Adrenal gland (tissue), 19 donors: ENCODE measurements around the gene STON2. TPM values are rescaled to one million over a fixed set of nuclear protein-coding genes. Genes with fewer than 3 reads are reported as not detected.

Source experiments
- DNase-seq, 7 donors: peaks; one replicate each; pipeline ENCODE4 v3.0.0-alpha.2; 2019 to 2020
- H3K27ac ChIP-seq, 5 donors: fragments of 200-600 bp; sonication (generic) in 4 of 5; 1 replicate in 3 of 5; 2 replicates in 2 of 5; pipeline versions ENCODE4 v1.5.1 to v1.8.0; 2016 to 2020; ENCODE audit warnings: mild to moderate bottlenecking in 1 of 5
- H3K27me3 ChIP-seq: fragments of 200-600 bp; 2 replicates; pipeline ENCODE4 v1.8.0; 2021
- H3K36me3 ChIP-seq, 2 donors: fragments of 200-600 bp; replicated peaks in 1 of 2; 1 replicate in 1 of 2; 2 replicates in 1 of 2; pipeline versions ENCODE4 v1.5.1 to v1.8.0; 2018 to 2022
- H3K4me1 ChIP-seq, 2 donors: fragments of 200-600 bp; replicated peaks in 1 of 2; 1 replicate in 1 of 2; 2 replicates in 1 of 2; pipeline versions ENCODE4 v1.5.1 to v1.8.0; 2018 to 2021
- H3K4me3 ChIP-seq, 4 donors: fragments of 200-600 bp; sonication (generic) in 3 of 4; one replicate each; pipeline ENCODE4 v1.5.1; 2016 to 2018
- H3K9me3 ChIP-seq, 3 donors: fragments of 200-600 bp; sonication (generic) in 1 of 3; replicated peaks in 1 of 3; 1 replicate in 2 of 3; 2 replicates in 1 of 3; pipeline versions ENCODE4 v1.5.1 to v1.8.0; 2016 to 2021
- POLR2A ChIP-seq, 2 donors: fragments of 450-650 bp; IDR thresholded peaks; one replicate each; pipeline ENCODE4 v1.6.1; 2017; ENCODE audit warnings: antibody characterized with exemption in 2 of 2, mild to moderate bottlenecking in 2 of 2, moderate library complexity in 1 of 2
- WGBS, 4 donors: extraction: QIAGEN DNeasy Blood & Tissue Kit in 2 of 4; methylation state at CpG; one replicate each; pipeline versions ENCODE4 v1.1.5 to v1.1.7; 2013 to 2017; 5-methylcytosine and 5-hydroxymethylcytosine counted together
- intact Hi-C, 2 donors: fragments of 100-400 bp; cut with DNase I; formaldehyde crosslinking; loops; one replicate each; pipeline versions ENCODE4 v1.14.1 to v1.15.0; 2022 to 2023
- long read RNA-seq, 10 donors: library from polyadenylated mRNA in 3 of 10; unstranded in 2 of 10; stranded (forward) in 1 of 10; transcript quantifications; one replicate each; pipeline ENCODE4 v2.0.0 and lab custom pipeline, GENCODE V29; 2021 to 2026
- polyA plus RNA-seq, 3 donors: library from polyadenylated mRNA; stranded (reverse); fragments of 200-250 nt in 2 of 3; fragments of 350-450 nt in 1 of 3; fragmentation: Illumina TruSeq in 1 of 3; extraction: RNeasy Lipid Tissue Mini Kit (QIAGEN cat#74804) in 1 of 3; gene quantifications; one replicate each; pipeline ENCODE4 v1.2.3, GENCODE V29; 2013 to 2014
- total RNA-seq, 9 donors: library from RNA; depleted of rRNA in 4 of 9; stranded (reverse); fragments of >200 nt in 4 of 9; fragments of 120-200 nt in 1 of 9; fragmentation: NEBNext Ultra II Directional in 1 of 9; extraction: Animal tissue kit (Norgen Biotek cat#: 25700) in 1 of 9; gene quantifications; one replicate each; pipeline versions ENCODE4 v1.1.0 to v1.2.4, GENCODE V29; 2013 to 2023
- TF ChIP-seq, protein P1 (sequence below), 6 experiments: fragments of 450-650 bp in 4 of 6; fragments of 200-600 bp in 2 of 6; sonication (generic) in 1 of 6; IDR thresholded peaks; 1 replicate in 5 of 6; 2 replicates in 1 of 6; pipeline versions ENCODE4 v1.5.1 to v1.8.0; 2016 to 2021; ENCODE audit warnings: antibody characterized with exemption in 6 of 6, mild to moderate bottlenecking in 2 of 6, moderate library complexity in 1 of 6
- donor health status: healthy with polysubstance abuse.
- donor health status: Bipolar disorder and iron deficiency.
- donor health status: DM: yes; HTN: yes; CAD: no.
- donor health status: DM: no; HTN: no; CAD: no.
- donor health status: DM: no; HTN: no; CAD: no.
- donor health status: DM: yes; HTN: yes; CAD: no.

The STON2 gene, protein sequence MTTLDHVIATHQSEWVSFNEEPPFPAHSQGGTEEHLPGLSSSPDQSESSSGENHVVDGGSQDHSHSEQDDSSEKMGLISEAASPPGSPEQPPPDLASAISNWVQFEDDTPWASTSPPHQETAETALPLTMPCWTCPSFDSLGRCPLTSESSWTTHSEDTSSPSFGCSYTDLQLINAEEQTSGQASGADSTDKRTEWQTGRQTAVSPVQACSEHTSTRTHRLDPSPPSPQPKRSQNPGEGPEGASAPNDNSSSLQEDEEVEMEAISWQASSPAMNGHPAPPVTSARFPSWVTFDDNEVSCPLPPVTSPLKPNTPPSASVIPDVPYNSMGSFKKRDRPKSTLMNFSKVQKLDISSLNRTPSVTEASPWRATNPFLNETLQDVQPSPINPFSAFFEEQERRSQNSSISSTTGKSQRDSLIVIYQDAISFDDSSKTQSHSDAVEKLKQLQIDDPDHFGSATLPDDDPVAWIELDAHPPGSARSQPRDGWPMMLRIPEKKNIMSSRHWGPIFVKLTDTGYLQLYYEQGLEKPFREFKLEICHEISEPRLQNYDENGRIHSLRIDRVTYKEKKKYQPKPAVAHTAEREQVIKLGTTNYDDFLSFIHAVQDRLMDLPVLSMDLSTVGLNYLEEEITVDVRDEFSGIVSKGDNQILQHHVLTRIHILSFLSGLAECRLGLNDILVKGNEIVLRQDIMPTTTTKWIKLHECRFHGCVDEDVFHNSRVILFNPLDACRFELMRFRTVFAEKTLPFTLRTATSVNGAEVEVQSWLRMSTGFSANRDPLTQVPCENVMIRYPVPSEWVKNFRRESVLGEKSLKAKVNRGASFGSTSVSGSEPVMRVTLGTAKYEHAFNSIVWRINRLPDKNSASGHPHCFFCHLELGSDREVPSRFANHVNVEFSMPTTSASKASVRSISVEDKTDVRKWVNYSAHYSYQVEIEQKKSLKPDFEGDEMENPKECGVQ
- total RNA-seq = 10 to 100 TPM in 3 of 9 donors, 1 to 10 TPM in 6; 2.8 to 15.4 (median 7.2) TPM
- under 1 TPM; 0.62 to 0.88 (median 0.88) TPM for polyA plus RNA-seq
- long read RNA-seq, donor 1, partial matches to known transcripts = 0 of 33 reads
- long read RNA-seq, donor 1, other reads (novel, unspliced or antisense) = 33 of 33 reads
- long read RNA-seq, donor 2, partial matches to known transcripts = 0 of 16 reads
- long read RNA-seq, donor 2, other reads (novel, unspliced or antisense) = 16 of 16 reads
- long read RNA-seq, donor 3, partial matches to known transcripts = 0 of 6 reads
- long read RNA-seq, donor 3, other reads (novel, unspliced or antisense) = 6 of 6 reads
- long read RNA-seq, donor 4, partial matches to known transcripts = 0 of 1 reads
- long read RNA-seq, donor 4, other reads (novel, unspliced or antisense) = 1 of 1 reads
- long read RNA-seq, donor 5 = 0 reads
- long read RNA-seq, donor 6, partial matches to known transcripts = 1 of 2 reads
- long read RNA-seq, donor 6, other reads (novel, unspliced or antisense) = 1 of 2 reads
- long read RNA-seq, donor 7, partial matches to known transcripts = 0 of 5 reads
- long read RNA-seq, donor 7, other reads (novel, unspliced or antisense) = 5 of 5 reads
- long read RNA-seq, donor 8, partial matches to known transcripts = 0 of 21 reads
- long read RNA-seq, donor 8, other reads (novel, unspliced or antisense) = 21 of 21 reads
- long read RNA-seq, donor 9, partial matches to known transcripts = 0 of 21 reads
- long read RNA-seq, donor 9, other reads (novel, unspliced or antisense) = 21 of 21 reads
- long read RNA-seq, donor 10, partial matches to known transcripts = 0 of 23 reads
- long read RNA-seq, donor 10, other reads (novel, unspliced or antisense) = 23 of 23 reads

DNA sequence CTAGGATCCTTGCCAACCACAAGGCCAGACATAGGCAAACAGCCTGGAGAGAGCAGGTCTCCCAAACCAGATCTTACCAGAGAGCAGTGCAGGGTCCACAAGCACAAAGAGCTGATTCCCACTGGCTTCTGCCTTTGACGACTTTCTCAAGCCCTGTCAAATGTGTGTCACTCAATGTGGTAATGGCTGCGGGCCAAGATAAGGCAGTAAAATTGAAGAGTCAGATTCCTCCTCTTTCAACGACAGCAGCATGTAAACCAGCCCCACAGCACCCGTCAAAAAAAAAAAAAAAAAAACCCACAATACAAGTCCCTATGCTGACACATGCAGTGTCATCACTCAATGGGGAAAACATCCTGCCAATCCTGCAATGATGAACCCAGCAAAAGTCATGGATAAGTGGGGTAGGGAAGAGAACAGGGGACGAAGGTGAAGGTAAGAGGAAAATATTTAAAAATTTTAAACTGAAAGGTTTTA, at the start of gene STON2:
Gene STON2 (minus strand): TSS at position 123 of the 477 bp plus-strand sequence. CDS start 1,942 bp downstream, outside the sequence.
- Histone ChIP-seq H3K27ac (peak within 1 kb of the TSS in 1 of 5 donors; percentile 38), H3K27me3 (no peaks in the 10 kb centered on the region), H3K4me3 (no peak within 1 kb of the TSS), H3K36me3 (no peaks in the 10 kb centered on the region), H3K9me3 (no peaks in the 10 kb centered on the region), H3K4me1 (no peaks in the 10 kb centered on the region)
- DNase-seq = peak in 4 of 7 donors; percentile 17 to 37 (median 26)
- WGBS, 4 donors = 46 to 57% (median 56%) methylated on average over 5 of the region's 5 CpGs
- no peak for TF ChIP-seq POLR2A (IDR thresholded peaks at IDR 0.05)
- TF ChIP-seq, protein P1, sequence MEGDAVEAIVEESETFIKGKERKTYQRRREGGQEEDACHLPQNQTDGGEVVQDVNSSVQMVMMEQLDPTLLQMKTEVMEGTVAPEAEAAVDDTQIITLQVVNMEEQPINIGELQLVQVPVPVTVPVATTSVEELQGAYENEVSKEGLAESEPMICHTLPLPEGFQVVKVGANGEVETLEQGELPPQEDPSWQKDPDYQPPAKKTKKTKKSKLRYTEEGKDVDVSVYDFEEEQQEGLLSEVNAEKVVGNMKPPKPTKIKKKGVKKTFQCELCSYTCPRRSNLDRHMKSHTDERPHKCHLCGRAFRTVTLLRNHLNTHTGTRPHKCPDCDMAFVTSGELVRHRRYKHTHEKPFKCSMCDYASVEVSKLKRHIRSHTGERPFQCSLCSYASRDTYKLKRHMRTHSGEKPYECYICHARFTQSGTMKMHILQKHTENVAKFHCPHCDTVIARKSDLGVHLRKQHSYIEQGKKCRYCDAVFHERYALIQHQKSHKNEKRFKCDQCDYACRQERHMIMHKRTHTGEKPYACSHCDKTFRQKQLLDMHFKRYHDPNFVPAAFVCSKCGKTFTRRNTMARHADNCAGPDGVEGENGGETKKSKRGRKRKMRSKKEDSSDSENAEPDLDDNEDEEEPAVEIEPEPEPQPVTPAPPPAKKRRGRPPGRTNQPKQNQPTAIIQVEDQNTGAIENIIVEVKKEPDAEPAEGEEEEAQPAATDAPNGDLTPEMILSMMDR (IDR thresholded peaks at IDR 0.05) = no peak
- intact Hi-C loops = no loop called here

DNA sequence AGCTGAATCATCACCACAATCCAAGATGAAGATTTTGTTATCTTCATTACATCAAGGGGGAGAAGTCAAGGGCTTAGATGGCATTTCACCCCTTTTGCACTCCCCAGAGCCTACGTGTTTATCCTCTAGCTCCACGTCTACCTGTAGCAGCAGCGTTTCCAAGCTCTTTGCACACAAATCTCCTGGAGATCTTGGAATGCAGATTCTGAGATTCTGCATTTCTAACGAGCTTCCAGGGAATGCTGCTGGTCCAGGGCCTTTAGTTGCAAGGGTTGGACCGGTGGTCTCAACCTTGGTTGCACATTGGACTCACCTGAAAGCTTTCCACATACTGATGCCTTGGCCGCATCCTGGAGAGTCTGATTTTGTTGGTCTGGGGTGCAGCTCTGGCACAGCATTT, 49.5 kb upstream of the STON2 start:
- Histone ChIP-seq H3K27ac (no peak overlapping the region), H3K9me3 (no peaks in the 10 kb centered on the region), H3K36me3 (no peaks in the 10 kb centered on the region), H3K27me3 (no peaks in the 10 kb centered on the region), H3K4me3 (no peak overlapping the region), H3K4me1 (no peaks in the 10 kb centered on the region)
- DNase-seq = no peak
- intact Hi-C loops = no loop called here
- 77 to 82% (median 80%) methylated on average over 6 of the region's 6 CpGs for WGBS, 4 donors
- TF ChIP-seq, protein P1 (IDR thresholded peaks at IDR 0.05) = no peak
- TF ChIP-seq POLR2A (IDR thresholded peaks at IDR 0.05) = no peak

DNA sequence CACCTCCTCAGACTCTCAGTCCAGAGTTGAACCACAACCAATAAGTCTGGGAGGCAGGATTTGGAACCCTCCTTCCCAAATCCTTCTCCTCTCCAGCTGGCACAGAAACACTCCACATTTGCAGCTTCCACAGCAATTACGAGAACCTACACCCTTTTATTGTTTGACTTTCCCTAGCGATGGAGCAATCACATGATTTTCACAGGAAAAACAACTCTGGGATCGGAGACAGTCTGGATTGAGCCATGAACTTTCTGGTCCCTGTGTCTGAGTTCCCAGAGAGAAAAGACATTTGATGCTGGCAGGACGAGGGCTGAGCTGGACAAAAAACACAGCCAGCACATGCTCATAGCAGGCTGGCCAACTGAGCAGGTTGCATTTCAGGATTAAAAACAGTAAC, 49.0 kb upstream of the STON2 start:
- Histone ChIP-seq H3K27me3 (no peaks in the 10 kb centered on the region), H3K9me3 (no peaks in the 10 kb centered on the region), H3K27ac (no peak overlapping the region), H3K4me1 (no peaks in the 10 kb centered on the region), H3K36me3 (no peaks in the 10 kb centered on the region), H3K4me3 (no peak overlapping the region)
- intact Hi-C loops = no loop called here
- 52 to 62% (median 57%) methylated on average over 4 of the region's 4 CpGs for WGBS, 4 donors
- no peak for DNase-seq
- TF ChIP-seq, protein P1 (IDR thresholded peaks at IDR 0.05) = no peak
- no peak for TF ChIP-seq POLR2A (IDR thresholded peaks at IDR 0.05)
